CD4-positive, alpha-beta memory T cell (primary cell): ENCODE results near the gene PNPLA7. TPM values are rescaled to one million over a fixed set of nuclear protein-coding genes. Genes with fewer than 3 reads are reported as not detected.
A peak's percentile ranks its signal among the peaks of the same experiment; 100 is the strongest.

ENCODE experiments used
- CTCF ChIA-PET: fragments of 350-600 bp; sonication (Branson Sonifier 250); formaldehyde crosslinking; loops from one replicate; lab custom pipeline; 2021; ENCODE audit warnings: inconsistent platforms; ENCODE audit not compliant: partially characterized antibody; lab: Charles Lee
- POLR2A ChIA-PET: fragments of 350-600 bp; sonication (Branson Sonifier 250); formaldehyde crosslinking; loops from one replicate; lab custom pipeline; 2021; ENCODE audit not compliant: partially characterized antibody; lab: Charles Lee
- DNase-seq, 5 donors: peaks; one replicate each; pipeline versions ENCODE4 v3.0.0 to v3.0.0-alpha.2; 2020 to 2022; ENCODE audit warnings: mixed read lengths in 1 of 5
- H3K27ac ChIP-seq: one replicate; pipeline ENCODE4 v1.7.0; 2013; ENCODE audit warnings: low read depth, low read length
- H3K27me3 ChIP-seq: 2 replicates; pipeline ENCODE4 v1.7.0; 2013; ENCODE audit warnings: mild to moderate bottlenecking, low read length, moderate library complexity; ENCODE audit not compliant: insufficient read depth
- H3K36me3 ChIP-seq: 2 replicates; pipeline ENCODE4 v1.7.0; 2013; ENCODE audit warnings: mild to moderate bottlenecking, low read length, moderate library complexity; ENCODE audit not compliant: insufficient read depth
- H3K4me1 ChIP-seq: 2 replicates; pipeline ENCODE4 v1.7.0; 2013; ENCODE audit warnings: mild to moderate bottlenecking, low read length, moderate library complexity; ENCODE audit not compliant: insufficient read depth
- H3K4me3 ChIP-seq, 2 donors: one replicate each; pipeline ENCODE4 v1.7.0; 2013; ENCODE audit warnings: low read length in 2 of 2, mild to moderate bottlenecking in 1 of 2
- H3K9me3 ChIP-seq, 2 donors: one replicate each; pipeline ENCODE4 v1.7.0; 2013; ENCODE audit warnings: low read length in 2 of 2, control low read depth in 1 of 2; ENCODE audit not compliant: control insufficient read depth in 1 of 2
- H3K27ac Mint-ChIP-seq, 7 donors: one replicate each; pipeline ENCODE4 v1.8.0; 2020 to 2021; ENCODE audit warnings: mixed read lengths in 7 of 7, mild to moderate bottlenecking in 6 of 7, inconsistent platforms in 3 of 7, moderate library complexity in 3 of 7
- H3K27me3 Mint-ChIP-seq, 2 donors: one replicate each; pipeline ENCODE4 v1.8.0; 2020 to 2021; ENCODE audit warnings: mixed read lengths in 2 of 2
- H3K36me3 Mint-ChIP-seq, 2 donors: one replicate each; pipeline ENCODE4 v1.8.0; 2020 to 2021; ENCODE audit warnings: mixed read lengths in 2 of 2, inconsistent platforms in 1 of 2, mild to moderate bottlenecking in 1 of 2
- H3K4me1 Mint-ChIP-seq, 4 donors: one replicate each; pipeline ENCODE4 v1.8.0; 2020 to 2021; ENCODE audit warnings: mixed read lengths in 4 of 4, mild to moderate bottlenecking in 1 of 4
- H3K4me3 Mint-ChIP-seq, 8 donors: one replicate each; pipeline ENCODE4 v1.8.0; 2020 to 2021; ENCODE audit warnings: mixed read lengths in 8 of 8, mild to moderate bottlenecking in 7 of 8, moderate library complexity in 6 of 8, inconsistent platforms in 3 of 8
- H3K9me3 Mint-ChIP-seq, 8 donors: one replicate each; pipeline ENCODE4 v1.8.0; 2020 to 2021; ENCODE audit warnings: mixed read lengths in 8 of 8, mild to moderate bottlenecking in 5 of 8, inconsistent platforms in 3 of 8, moderate library complexity in 1 of 8
- intact Hi-C: fragments of 100-400 bp; cut with micrococcal nuclease; formaldehyde crosslinking; loops from one replicate; pipeline ENCODE4 v1.15.1; 2023
- polyA plus RNA-seq, 2 donors: library from polyadenylated mRNA; unstranded; fragments of 300-500 nt; fragmentation: Illumina TruSeq; gene quantifications; one replicate each; pipeline ENCODE4 v1.2.3, GENCODE V29; 2021
- total RNA-seq, 2 experiments: library from RNA; stranded (reverse); gene quantifications; one replicate each; pipeline ENCODE4 v1.2.3, GENCODE V29; 2021

Gene PNPLA7
- total and polyA plus RNA-seq, 4 experiments from 2014 or later, result 0.98 to 15.7 (median 15.5) TPM; not detected in 1

- CTCF ChIA-PET, result no interaction called here
- H3K4me1 Mint-ChIP-seq, result peaks cover 3 to 21% (median 11%) of the 10 kb centered on the region in 4 donors
- no peak overlapping the region for H3K4me3 Mint-ChIP-seq
These were observed 32.2 kb upstream of the PNPLA7 start for GRCh38 chr9:137582286-137582860.

DNA sequence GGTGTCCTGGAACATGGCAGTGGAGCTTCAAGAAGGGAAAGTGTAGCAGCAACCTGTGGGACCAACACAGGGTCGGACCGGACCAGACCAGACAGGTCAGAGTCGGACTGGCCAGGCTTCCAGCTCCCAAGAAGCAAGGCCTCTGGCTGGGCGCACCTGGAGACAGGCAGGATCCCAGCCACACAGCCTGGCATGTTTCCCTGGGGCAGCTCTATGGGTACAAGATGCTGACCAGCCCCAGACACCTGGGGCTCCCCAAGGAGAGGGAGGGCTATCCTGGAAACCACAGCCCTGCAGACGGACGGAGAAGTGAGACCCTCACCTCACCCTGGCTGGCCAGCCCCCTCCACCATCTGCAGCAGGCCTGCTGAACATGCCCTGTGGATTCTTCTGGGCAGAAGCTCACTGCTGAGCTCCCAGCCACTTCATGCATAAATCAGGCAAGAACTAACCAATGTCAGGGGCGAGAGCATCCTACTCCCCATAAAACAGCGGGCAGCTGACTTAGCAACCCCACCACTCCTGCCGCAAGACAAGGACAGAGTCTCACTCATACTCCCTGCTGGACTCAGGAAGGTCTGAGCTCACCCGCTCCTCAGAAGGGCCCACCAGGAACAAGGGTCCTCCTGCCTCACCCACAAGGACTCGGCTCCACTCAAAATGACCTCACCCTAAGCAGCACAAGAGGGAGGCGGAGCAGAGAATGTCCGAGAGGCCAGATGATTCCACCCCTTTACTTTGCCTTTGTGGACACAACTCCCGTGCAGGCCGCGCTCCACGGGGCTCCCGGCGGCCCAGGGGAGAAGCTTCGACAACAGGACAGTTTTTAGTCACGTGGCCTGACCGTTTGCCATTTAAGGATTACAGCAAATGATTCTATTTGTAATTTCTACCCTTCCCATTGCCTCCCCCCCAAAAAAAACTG lies 31.4 kb upstream of the PNPLA7 start:
- Histone ChIP-seq H3K27me3 (no peaks in the 10 kb centered on the region), H3K4me1 (peaks cover 22% of the 10 kb centered on the region), H3K36me3 (no peaks in the 10 kb centered on the region), H3K27ac (no peak overlapping the region), H3K4me3 (no peak overlapping the region), H3K9me3 (no peaks in the 10 kb centered on the region)
- H3K4me1 Mint-ChIP-seq, result peaks cover 7 to 27% (median 15%) of the 10 kb centered on the region in 4 donors
- DNase-seq, result no peak
- H3K4me3 Mint-ChIP-seq, result no peak overlapping the region
- peaks cover 10 to 26% of the 10 kb centered on the region in 2 donors for H3K36me3 Mint-ChIP-seq
- no peaks in the 10 kb centered on the region for H3K27me3 Mint-ChIP-seq
- intact Hi-C loops, result no loop called here
- POLR2A ChIA-PET, result interaction anchor here (1.3 kb wide), 1 partner anchor 9 kb away, joined by 3 read pairs; the partner anchor contains the start of gene ZMYND19
- H3K27ac Mint-ChIP-seq, result no peak overlapping the region
- CTCF ChIA-PET, result no interaction called here
- H3K9me3 Mint-ChIP-seq, result no peaks in the 10 kb centered on the region

More at GRCh38 chr9:137582286-137582860, 32.2 kb upstream of the PNPLA7 start:
- Mint-ChIP-seq H3K27ac (no peak overlapping the region), H3K27me3 (no peaks in the 10 kb centered on the region), H3K9me3 (no peaks in the 10 kb centered on the region), H3K36me3 (peaks cover 10 to 24% of the 10 kb centered on the region in 2 donors)
- H3K4me3 ChIP-seq, result no peak overlapping the region
- no peak for DNase-seq
- H3K36me3 ChIP-seq, result peaks cover 6% of the 10 kb centered on the region
- no peaks in the 10 kb centered on the region for H3K9me3 ChIP-seq
- H3K27ac ChIP-seq, result no peak overlapping the region
- H3K27me3 ChIP-seq, result no peaks in the 10 kb centered on the region
- POLR2A ChIA-PET, result no interaction called here
- H3K4me1 ChIP-seq, result peaks cover 14% of the 10 kb centered on the region
- intact Hi-C loops, result no loop called here

GRCh38 chr9:137580954-137581322 lies 30.7 kb upstream of the PNPLA7 start:
- H3K4me1 Mint-ChIP-seq, result peaks cover 12 to 33% (median 19%) of the 10 kb centered on the region in 4 donors
- POLR2A ChIA-PET, result interaction anchor here (1.3 kb wide), 1 partner anchor 10 kb away, joined by 3 read pairs; the partner anchor contains the start of gene ZMYND19
- no peaks in the 10 kb centered on the region for H3K9me3 Mint-ChIP-seq
- no peaks in the 10 kb centered on the region for H3K27me3 Mint-ChIP-seq
- no peaks in the 10 kb centered on the region for H3K9me3 ChIP-seq
- H3K27ac Mint-ChIP-seq, result no peak overlapping the region
- H3K27me3 ChIP-seq, result no peaks in the 10 kb centered on the region
- H3K4me1 ChIP-seq, result peaks cover 29% of the 10 kb centered on the region
- H3K36me3 Mint-ChIP-seq, result peaks cover 4 to 25% of the 10 kb centered on the region in 2 donors
- peaks cover 4% of the 10 kb centered on the region for H3K36me3 ChIP-seq
- intact Hi-C loops, result no loop called here
- DNase-seq, result no peak
- no peak overlapping the region for H3K27ac ChIP-seq
- H3K4me3 ChIP-seq, result no peak overlapping the region
- CTCF ChIA-PET, result no interaction called here
- peak overlapping the region in 2 of 8 donors; percentile 10 to 15 for H3K4me3 Mint-ChIP-seq

DNA sequence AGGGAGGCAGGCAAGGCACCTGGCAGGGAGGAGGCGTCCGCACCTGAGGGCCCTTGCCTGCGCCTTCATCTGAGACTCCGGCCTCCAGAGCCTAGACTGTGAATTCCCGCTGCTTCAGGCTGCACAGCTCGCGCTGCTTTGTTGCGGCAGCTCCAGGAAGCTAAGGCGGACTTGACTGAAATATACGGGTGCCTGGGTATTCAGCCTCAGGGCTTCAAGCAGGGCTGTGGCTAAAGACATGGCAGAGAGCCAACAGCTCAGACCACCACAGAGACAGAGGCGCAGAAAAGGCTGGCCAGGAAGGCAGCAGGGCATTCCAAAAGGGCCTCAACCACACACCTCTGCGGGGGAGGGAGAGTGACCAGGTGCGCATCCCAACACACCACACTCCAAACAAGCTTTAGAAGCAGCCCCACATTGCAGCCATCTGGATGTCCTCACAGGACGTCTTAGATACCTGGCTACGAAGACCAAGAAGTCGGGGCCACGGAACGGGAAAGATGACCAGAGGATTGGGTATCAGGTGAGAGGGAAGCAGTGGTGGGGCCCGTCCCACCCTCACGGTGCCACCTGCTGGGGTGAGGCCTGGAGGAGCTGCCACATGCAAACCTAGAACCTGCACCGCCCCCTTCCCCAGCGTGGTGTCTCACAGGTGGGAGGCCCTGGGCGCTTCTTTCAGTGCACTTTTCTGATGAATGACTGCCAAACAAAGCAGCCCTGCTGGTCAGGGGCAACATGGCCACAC lies 30.2 kb upstream of the PNPLA7 start:
- Histone ChIP-seq H3K36me3 (peaks cover 10% of the 10 kb centered on the region), H3K4me3 (no peak overlapping the region), H3K4me1 (peaks cover 34% of the 10 kb centered on the region), H3K27me3 (no peaks in the 10 kb centered on the region), H3K9me3 (no peaks in the 10 kb centered on the region), H3K27ac (no peak overlapping the region)
- POLR2A ChIA-PET, result interaction anchor here (1.3 kb wide), 1 partner anchor 10 kb away, joined by 3 read pairs; the partner anchor contains the start of gene ZMYND19
- Mint-ChIP-seq H3K4me3 (peak overlapping the region in 1 of 8 donors; percentile 15), H3K4me1 (peaks cover 15 to 39% (median 24%) of the 10 kb centered on the region in 4 donors), H3K36me3 (peaks cover 7 to 29% of the 10 kb centered on the region in 2 donors), H3K27me3 (no peaks in the 10 kb centered on the region), H3K27ac (no peak overlapping the region), H3K9me3 (no peaks in the 10 kb centered on the region)
- intact Hi-C loops, result no loop called here
- no peak for DNase-seq
- CTCF ChIA-PET, result interaction anchor here (1.1 to 2.4 kb wide), 4 partner anchors 8 to 28 kb away, joined by 3 to 10 read pairs (median 4); partner anchors contain the start of gene MRPL41

DNA sequence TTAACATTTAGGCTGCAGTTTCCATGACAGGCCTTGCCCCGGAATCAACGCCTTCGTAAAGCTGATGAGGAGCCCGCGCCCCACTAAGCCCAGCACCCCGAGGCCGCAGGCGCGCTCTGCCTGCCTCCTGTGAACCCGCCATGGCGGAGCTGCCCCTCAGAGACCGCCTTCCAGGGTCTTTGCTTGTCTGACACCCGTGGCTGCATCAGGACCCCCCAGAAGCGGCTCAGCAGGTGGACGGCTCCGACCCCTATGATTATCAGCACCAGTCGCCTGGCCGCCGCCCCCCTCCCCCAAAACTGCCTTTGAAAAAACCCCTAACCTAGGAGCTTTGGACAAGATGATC lies 29.0 kb upstream of the PNPLA7 start:
- DNase-seq, result no peak
- ChIA-PET POLR2A (interaction anchor here (0.7 to 3.7 kb wide), 6 partner anchors 9 to 147 kb away, joined by 3 to 38 read pairs (median 12); partner anchors contain the start of genes ARRDC1, EHMT1, MRPL41 and PNPLA7), CTCF (interaction anchor here (0.6 to 2.4 kb wide), 11 partner anchors 10 to 1621 kb away, joined by 3 to 10 read pairs (median 3); partner anchors contain the start of genes ARRDC1, MRPL41 and PNPLA7)
- Histone ChIP-seq H3K4me1 (peaks cover 37% of the 10 kb centered on the region), H3K27me3 (no peaks in the 10 kb centered on the region), H3K9me3 (no peaks in the 10 kb centered on the region), H3K36me3 (peaks cover 21% of the 10 kb centered on the region), H3K4me3 (peak overlapping the region; percentile 47 to 86), H3K27ac (peak overlapping the region; percentile 78)
- Mint-ChIP-seq H3K4me1 (peaks cover 15 to 45% (median 27%) of the 10 kb centered on the region in 4 donors), H3K36me3 (peaks cover 8 to 38% of the 10 kb centered on the region in 2 donors), H3K9me3 (no peaks in the 10 kb centered on the region), H3K27me3 (no peaks in the 10 kb centered on the region), H3K27ac (peak overlapping the region in 5 of 7 donors; percentile 22 to 68 (median 42)), H3K4me3 (peak overlapping the region; percentile 78 to 87 (median 82))
- intact Hi-C loops, result loop anchor here (1.0 kb wide), 2 partner anchors 11 to 26 kb away; partner anchors contain the start of genes ARRDC1 and ZMYND19

DNA sequence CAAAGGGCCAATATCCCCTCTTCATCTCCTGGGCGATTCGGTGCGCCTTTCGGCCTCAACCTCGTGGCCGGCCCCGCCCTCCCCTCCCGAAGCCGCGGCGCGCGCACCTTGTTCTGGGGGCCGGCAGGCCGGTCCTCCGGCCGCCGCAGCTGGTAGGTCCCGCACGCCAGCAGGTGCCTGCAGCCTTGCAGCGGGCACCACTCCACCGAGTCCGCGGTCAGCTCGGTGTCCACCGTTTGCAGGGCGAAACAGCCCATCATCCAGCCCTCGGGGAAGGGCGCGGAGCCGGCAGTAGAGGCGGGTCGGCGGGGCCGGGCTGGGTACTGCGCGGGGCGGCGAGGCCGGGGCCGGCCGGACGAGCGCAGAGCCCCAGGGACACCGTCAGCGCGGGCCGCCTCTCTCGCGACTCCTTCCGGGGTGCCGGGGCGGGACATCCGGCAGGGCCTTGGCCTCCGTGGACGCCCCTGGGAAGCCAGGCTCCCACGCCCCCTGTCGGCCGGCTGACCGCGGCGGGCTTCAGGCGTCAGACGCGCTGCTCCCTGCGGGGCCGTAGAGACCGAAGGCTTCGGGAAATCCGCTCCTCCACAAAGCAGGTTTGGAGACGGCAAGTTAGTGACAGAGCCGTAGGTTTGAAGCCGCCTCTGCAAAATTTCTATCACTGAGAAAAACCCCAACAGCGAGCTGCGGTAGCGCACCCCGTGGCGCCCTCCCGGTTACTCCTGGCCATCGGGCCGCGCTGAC lies 28.5 kb upstream of the PNPLA7 start, which contains the start of gene DPH7:
DPH7 (minus strand) TSS at position 408 of the 741 bp plus-strand sequence; CDS start at position 260, 148 bp downstream.
- CTCF ChIA-PET, result interaction anchor here (0.6 to 2.4 kb wide), 11 partner anchors 10 to 1620 kb away, joined by 3 to 10 read pairs (median 3); partner anchors contain the start of genes ARRDC1, MRPL41 and PNPLA7

More for the DNA sequence above, 28.5 kb upstream of the PNPLA7 start, which contains the start of gene DPH7:
- peaks cover 37% of the 10 kb centered on the region for H3K4me1 ChIP-seq
- H3K27ac Mint-ChIP-seq, result peak within 1 kb of the TSS; percentile 22 to 85 (median 70)
- no peaks in the 10 kb centered on the region for H3K27me3 ChIP-seq
- no peaks in the 10 kb centered on the region for H3K27me3 Mint-ChIP-seq
- DNase-seq, result peak; percentile 91 to 93 (median 92)
- no peaks in the 10 kb centered on the region for H3K9me3 Mint-ChIP-seq
- H3K4me3 Mint-ChIP-seq, result peak within 1 kb of the TSS; percentile 78 to 87 (median 84)
- peak within 1 kb of the TSS; percentile 78 for H3K27ac ChIP-seq
- peaks cover 25% of the 10 kb centered on the region for H3K36me3 ChIP-seq
- no peaks in the 10 kb centered on the region for H3K9me3 ChIP-seq
- peaks cover 8 to 43% of the 10 kb centered on the region in 2 donors for H3K36me3 Mint-ChIP-seq
- intact Hi-C loops, result loop anchor here (1.0 kb wide), 3 partner anchors 12 to 27 kb away; partner anchors contain the start of genes ARRDC1, MRPL41 and ZMYND19
- POLR2A ChIA-PET, result interaction anchor here (0.7 to 3.7 kb wide), 7 partner anchors 9 to 147 kb away, joined by 3 to 38 read pairs (median 8); partner anchors contain the start of genes ARRDC1, EHMT1, MRPL41 and PNPLA7
- peak within 1 kb of the TSS; percentile 47 to 86 for H3K4me3 ChIP-seq
- H3K4me1 Mint-ChIP-seq, result peaks cover 15 to 44% (median 27%) of the 10 kb centered on the region in 4 donors
